GM12878 (cell line): ENCODE results near the gene ERVK3-1. TPM values are rescaled to one million over a fixed set of nuclear protein-coding genes. Genes with fewer than 3 reads are reported as not detected.

ENCODE experiments used
- HDGF ChIP-seq: fragments of 450-650 bp; IDR thresholded peaks from 2 replicates; pipeline ENCODE4 v1.6.1; 2016; ENCODE audit warnings: antibody characterized with exemption
- NFYA ChIP-seq: IDR thresholded peaks from 2 replicates; pipeline ENCODE4 v1.6.1; 2011; ENCODE audit warnings: low read depth, mild to moderate bottlenecking, low read length, improper control_type of control experiment, borderline replicate concordance
- RAD21 ChIP-seq: IDR thresholded peaks from 2 replicates; pipeline ENCODE4 v1.6.1; 2011; ENCODE audit warnings: mild to moderate bottlenecking, low read depth, low read length, moderate library complexity; ENCODE audit not compliant: insufficient read depth
- SIN3A ChIP-seq: IDR thresholded peaks from 2 replicates; pipeline ENCODE4 v1.6.1; 2012; ENCODE audit warnings: low read depth, low read length, improper control_type of control experiment
- SPI1 ChIP-seq: IDR thresholded peaks from 2 replicates; pipeline ENCODE4 v1.6.1; 2011; ENCODE audit warnings: low read depth, mild to moderate bottlenecking, low read length, moderate library complexity, borderline replicate concordance; ENCODE audit not compliant: insufficient read depth
- SUPT20H ChIP-seq: IDR thresholded peaks from 2 replicates; pipeline ENCODE4 v1.6.1; 2011; ENCODE audit warnings: low read depth, mild to moderate bottlenecking, low read length, moderate library complexity, borderline replicate concordance; ENCODE audit not compliant: control insufficient read depth
- ZNF207 ChIP-seq: fragments of 450-650 bp; IDR thresholded peaks from 2 replicates; pipeline ENCODE4 v1.6.1; 2014; ENCODE audit warnings: antibody characterized with exemption, mild to moderate bottlenecking, borderline replicate concordance
- polyA plus RNA-seq, 11 experiments: library from polyadenylated mRNA; depleted of rRNA in 4 of 11; unstranded in 6 of 11; stranded (reverse) in 5 of 11; fragments of >200 nt; fragmentation: Nextera tagmentation in 4 of 11; fragmentation: Illumina TruSeq in 1 of 11; extraction: Ambion mirVana in 4 of 11; extraction: Trizol in 1 of 11; gene quantifications; 1 replicate in 1 of 11; 2 replicates in 10 of 11; pipeline versions ENCODE4 v1.2.1 to v1.2.3, GENCODE V29; 2011 to 2016; ENCODE audit warnings: inconsistent platforms in 2 of 11, missing spikeins in 2 of 11, low read depth in 1 of 11
- total RNA-seq, 4 experiments: library from RNA; depleted of rRNA in 3 of 4; stranded (reverse); fragments of >200 nt in 3 of 4; fragmentation: Illumina TruSeq in 1 of 4; extraction: Trizol in 1 of 4; gene quantifications; 2 replicates each; pipeline versions ENCODE4 v1.2.1 to v1.2.3, GENCODE V29; 2013 to 2021
- TF ChIP-seq, protein P1 (sequence below): fragments of 450-650 bp; formaldehyde crosslinking; IDR thresholded peaks from 2 replicates; pipeline ENCODE4 v1.4.0; 2022; ENCODE audit warnings: mild to moderate bottlenecking, moderate library complexity
- TF ChIP-seq, protein P2 (sequence below): fragments of 150-350 bp; IDR thresholded peaks from 2 replicates; pipeline ENCODE4 v1.6.1; 2016; ENCODE audit warnings: low read depth, low read length
- TF ChIP-seq, protein P3 (sequence below): fragments of 450-650 bp; IDR thresholded peaks from 2 replicates; pipeline ENCODE4 v1.6.1; 2017; ENCODE audit warnings: low read depth, mild to moderate bottlenecking, moderate library complexity
- TF ChIP-seq, protein P4 (sequence below): fragments of 450-650 bp; formaldehyde crosslinking; IDR thresholded peaks from 2 replicates; pipeline ENCODE4 v1.4.0; 2020; ENCODE audit warnings: mild to moderate bottlenecking, moderate library complexity
- TF ChIP-seq, protein P5 (sequence below): IDR thresholded peaks from 2 replicates; pipeline ENCODE4 v1.6.1; 2011; ENCODE audit warnings: mild to moderate bottlenecking, low read depth, low read length, moderate library complexity; ENCODE audit not compliant: insufficient replicate concordance
- TF ChIP-seq, protein P6 (sequence below): fragments of 450-650 bp; IDR thresholded peaks from 2 replicates; pipeline ENCODE4 v1.6.1; 2014; ENCODE audit warnings: mild to moderate bottlenecking

Gene ERVK3-1
- total and polyA plus RNA-seq, 10 of the 15 experiments (the other 5 are each of a cell fraction or from before 2014, with no cell fraction given): 59.3 to 172 (median 95.8) TPM

DNA sequence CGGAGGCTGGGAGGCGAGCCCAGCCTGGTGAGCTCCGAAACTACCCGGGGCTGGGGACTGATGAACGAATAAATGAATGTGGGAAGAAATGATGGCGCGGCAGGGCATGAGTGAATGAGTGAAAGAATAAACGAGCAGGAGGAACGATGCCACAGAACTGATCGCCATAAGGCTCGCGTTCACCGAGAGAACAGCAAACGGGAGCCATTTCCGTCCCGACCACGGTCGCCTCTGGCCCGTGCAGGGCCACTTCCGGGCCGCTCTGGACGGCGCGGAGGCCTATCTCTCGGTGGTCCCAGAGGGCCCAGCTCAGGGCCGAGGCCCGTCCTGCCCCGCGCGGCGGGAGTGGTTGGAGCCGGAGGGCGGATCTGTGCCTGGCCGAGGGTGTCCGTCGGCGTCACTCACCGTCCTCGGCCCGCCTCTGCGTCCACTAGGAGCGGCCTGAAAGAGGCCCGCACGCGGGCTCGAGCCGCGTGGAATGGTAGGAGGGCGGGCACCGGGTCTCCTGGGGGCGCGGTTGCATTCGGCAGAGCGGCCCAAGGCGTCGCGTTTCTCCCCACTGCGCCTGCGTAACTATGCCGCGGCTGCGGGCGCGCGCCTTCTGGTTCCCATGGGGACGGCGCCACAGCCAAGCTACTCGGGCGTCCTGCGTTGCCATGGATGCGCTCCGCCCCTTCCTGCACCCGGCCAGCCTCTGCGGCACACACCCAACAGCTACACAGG, 57.3 kb downstream of the ERVK3-1 start, which contains the start of gene ZNF497 (continued):
- TF ChIP-seq, protein P1, sequence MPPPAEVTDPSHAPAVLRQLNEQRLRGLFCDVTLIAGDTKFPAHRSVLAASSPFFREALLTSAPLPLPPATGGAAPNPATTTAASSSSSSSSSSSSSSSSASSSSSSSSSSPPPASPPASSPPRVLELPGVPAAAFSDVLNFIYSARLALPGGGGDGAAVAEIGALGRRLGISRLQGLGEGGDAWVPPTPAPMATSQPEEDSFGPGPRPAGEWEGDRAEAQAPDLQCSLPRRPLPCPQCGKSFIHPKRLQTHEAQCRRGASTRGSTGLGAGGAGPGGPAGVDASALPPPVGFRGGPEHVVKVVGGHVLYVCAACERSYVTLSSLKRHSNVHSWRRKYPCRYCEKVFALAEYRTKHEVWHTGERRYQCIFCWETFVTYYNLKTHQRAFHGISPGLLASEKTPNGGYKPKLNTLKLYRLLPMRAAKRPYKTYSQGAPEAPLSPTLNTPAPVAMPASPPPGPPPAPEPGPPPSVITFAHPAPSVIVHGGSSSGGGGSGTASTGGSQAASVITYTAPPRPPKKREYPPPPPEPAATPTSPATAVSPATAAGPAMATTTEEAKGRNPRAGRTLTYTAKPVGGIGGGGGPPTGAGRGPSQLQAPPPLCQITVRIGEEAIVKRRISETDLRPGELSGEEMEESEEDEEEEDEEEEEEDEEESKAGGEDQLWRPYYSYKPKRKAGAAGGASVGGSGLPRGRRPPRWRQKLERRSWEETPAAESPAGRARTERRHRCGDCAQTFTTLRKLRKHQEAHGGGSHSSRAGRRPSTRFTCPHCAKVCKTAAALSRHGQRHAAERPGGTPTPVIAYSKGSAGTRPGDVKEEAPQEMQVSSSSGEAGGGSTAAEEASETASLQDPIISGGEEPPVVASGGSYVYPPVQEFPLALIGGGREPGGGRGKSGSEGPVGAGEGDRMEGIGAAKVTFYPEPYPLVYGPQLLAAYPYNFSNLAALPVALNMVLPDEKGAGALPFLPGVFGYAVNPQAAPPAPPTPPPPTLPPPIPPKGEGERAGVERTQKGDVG (CRISPR knock-in tag): no peak
- TF ChIP-seq HDGF: no peak
- TF ChIP-seq, protein P2, sequence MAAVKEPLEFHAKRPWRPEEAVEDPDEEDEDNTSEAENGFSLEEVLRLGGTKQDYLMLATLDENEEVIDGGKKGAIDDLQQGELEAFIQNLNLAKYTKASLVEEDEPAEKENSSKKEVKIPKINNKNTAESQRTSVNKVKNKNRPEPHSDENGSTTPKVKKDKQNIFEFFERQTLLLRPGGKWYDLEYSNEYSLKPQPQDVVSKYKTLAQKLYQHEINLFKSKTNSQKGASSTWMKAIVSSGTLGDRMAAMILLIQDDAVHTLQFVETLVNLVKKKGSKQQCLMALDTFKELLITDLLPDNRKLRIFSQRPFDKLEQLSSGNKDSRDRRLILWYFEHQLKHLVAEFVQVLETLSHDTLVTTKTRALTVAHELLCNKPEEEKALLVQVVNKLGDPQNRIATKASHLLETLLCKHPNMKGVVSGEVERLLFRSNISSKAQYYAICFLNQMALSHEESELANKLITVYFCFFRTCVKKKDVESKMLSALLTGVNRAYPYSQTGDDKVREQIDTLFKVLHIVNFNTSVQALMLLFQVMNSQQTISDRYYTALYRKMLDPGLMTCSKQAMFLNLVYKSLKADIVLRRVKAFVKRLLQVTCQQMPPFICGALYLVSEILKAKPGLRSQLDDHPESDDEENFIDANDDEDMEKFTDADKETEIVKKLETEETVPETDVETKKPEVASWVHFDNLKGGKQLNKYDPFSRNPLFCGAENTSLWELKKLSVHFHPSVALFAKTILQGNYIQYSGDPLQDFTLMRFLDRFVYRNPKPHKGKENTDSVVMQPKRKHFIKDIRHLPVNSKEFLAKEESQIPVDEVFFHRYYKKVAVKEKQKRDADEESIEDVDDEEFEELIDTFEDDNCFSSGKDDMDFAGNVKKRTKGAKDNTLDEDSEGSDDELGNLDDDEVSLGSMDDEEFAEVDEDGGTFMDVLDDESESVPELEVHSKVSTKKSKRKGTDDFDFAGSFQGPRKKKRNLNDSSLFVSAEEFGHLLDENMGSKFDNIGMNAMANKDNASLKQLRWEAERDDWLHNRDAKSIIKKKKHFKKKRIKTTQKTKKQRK: no peak
- TF ChIP-seq, protein P3, sequence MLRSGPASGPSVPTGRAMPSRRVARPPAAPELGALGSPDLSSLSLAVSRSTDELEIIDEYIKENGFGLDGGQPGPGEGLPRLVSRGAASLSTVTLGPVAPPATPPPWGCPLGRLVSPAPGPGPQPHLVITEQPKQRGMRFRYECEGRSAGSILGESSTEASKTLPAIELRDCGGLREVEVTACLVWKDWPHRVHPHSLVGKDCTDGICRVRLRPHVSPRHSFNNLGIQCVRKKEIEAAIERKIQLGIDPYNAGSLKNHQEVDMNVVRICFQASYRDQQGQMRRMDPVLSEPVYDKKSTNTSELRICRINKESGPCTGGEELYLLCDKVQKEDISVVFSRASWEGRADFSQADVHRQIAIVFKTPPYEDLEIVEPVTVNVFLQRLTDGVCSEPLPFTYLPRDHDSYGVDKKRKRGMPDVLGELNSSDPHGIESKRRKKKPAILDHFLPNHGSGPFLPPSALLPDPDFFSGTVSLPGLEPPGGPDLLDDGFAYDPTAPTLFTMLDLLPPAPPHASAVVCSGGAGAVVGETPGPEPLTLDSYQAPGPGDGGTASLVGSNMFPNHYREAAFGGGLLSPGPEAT: peak; percentile 85
- TF ChIP-seq SPI1: no peak
- peak; percentile 53; the same call in 1 of the 2 replicates for TF ChIP-seq ZNF207
- TF ChIP-seq RAD21: no peak
- TF ChIP-seq, protein P4, sequence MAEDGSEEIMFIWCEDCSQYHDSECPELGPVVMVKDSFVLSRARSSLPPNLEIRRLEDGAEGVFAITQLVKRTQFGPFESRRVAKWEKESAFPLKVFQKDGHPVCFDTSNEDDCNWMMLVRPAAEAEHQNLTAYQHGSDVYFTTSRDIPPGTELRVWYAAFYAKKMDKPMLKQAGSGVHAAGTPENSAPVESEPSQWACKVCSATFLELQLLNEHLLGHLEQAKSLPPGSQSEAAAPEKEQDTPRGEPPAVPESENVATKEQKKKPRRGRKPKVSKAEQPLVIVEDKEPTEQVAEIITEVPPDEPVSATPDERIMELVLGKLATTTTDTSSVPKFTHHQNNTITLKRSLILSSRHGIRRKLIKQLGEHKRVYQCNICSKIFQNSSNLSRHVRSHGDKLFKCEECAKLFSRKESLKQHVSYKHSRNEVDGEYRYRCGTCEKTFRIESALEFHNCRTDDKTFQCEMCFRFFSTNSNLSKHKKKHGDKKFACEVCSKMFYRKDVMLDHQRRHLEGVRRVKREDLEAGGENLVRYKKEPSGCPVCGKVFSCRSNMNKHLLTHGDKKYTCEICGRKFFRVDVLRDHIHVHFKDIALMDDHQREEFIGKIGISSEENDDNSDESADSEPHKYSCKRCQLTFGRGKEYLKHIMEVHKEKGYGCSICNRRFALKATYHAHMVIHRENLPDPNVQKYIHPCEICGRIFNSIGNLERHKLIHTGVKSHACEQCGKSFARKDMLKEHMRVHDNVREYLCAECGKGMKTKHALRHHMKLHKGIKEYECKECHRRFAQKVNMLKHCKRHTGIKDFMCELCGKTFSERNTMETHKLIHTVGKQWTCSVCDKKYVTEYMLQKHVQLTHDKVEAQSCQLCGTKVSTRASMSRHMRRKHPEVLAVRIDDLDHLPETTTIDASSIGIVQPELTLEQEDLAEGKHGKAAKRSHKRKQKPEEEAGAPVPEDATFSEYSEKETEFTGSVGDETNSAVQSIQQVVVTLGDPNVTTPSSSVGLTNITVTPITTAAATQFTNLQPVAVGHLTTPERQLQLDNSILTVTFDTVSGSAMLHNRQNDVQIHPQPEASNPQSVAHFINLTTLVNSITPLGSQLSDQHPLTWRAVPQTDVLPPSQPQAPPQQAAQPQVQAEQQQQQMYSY (CRISPR knock-in tag): 0 out of 2 replicates have a peak, but pooled peaks have one; percentile 30
- peak; percentile 100 for TF ChIP-seq SIN3A
- TF ChIP-seq, protein P5, sequence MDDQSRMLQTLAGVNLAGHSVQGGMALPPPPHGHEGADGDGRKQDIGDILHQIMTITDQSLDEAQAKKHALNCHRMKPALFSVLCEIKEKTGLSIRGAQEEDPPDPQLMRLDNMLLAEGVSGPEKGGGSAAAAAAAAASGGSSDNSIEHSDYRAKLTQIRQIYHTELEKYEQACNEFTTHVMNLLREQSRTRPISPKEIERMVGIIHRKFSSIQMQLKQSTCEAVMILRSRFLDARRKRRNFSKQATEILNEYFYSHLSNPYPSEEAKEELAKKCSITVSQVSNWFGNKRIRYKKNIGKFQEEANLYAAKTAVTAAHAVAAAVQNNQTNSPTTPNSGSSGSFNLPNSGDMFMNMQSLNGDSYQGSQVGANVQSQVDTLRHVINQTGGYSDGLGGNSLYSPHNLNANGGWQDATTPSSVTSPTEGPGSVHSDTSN: peak; percentile 25
- TF ChIP-seq, protein P6, sequence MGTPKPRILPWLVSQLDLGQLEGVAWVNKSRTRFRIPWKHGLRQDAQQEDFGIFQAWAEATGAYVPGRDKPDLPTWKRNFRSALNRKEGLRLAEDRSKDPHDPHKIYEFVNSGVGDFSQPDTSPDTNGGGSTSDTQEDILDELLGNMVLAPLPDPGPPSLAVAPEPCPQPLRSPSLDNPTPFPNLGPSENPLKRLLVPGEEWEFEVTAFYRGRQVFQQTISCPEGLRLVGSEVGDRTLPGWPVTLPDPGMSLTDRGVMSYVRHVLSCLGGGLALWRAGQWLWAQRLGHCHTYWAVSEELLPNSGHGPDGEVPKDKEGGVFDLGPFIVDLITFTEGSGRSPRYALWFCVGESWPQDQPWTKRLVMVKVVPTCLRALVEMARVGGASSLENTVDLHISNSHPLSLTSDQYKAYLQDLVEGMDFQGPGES: 0 out of 2 replicates have a peak, but pooled peaks have one; percentile 30
- no peak for TF ChIP-seq NFYA
- TF ChIP-seq SUPT20H: no peak
